ENCODE results near the gene IGSF21.

Gene IGSF21

DNA sequence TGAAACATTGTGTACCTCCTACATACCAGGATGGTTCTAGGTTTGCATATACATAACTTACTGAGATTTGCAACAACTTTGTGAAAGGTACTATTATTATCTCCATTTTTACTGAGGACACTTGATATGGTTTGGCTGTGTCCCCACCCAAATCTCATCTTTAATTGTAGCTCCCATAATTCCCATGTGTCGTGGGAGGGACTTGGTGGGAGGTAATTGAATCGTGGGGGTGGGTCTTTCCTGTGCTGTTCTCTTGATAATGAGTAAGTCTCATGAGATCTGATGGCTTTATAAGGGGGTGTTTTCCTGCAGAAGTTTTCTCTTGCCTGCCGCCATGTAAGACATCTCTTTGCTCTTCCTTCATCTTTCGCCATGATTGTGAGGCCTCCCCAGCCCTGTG, 40.1 kb downstream of the IGSF21 start:
- TF ChIP-seq, protein P1, sequence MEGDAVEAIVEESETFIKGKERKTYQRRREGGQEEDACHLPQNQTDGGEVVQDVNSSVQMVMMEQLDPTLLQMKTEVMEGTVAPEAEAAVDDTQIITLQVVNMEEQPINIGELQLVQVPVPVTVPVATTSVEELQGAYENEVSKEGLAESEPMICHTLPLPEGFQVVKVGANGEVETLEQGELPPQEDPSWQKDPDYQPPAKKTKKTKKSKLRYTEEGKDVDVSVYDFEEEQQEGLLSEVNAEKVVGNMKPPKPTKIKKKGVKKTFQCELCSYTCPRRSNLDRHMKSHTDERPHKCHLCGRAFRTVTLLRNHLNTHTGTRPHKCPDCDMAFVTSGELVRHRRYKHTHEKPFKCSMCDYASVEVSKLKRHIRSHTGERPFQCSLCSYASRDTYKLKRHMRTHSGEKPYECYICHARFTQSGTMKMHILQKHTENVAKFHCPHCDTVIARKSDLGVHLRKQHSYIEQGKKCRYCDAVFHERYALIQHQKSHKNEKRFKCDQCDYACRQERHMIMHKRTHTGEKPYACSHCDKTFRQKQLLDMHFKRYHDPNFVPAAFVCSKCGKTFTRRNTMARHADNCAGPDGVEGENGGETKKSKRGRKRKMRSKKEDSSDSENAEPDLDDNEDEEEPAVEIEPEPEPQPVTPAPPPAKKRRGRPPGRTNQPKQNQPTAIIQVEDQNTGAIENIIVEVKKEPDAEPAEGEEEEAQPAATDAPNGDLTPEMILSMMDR (IDR thresholded peaks at IDR 0.05; ENCODE audit: insufficient read depth, low read length): no peak
- TF ChIP-seq GABPA (IDR thresholded peaks at IDR 0.05; ENCODE audit: low read depth) (no peak), SPI1 (IDR thresholded peaks at IDR 0.05; ENCODE audit: borderline replicate concordance, low read depth) (no peak), POLR2AphosphoS5 (IDR thresholded peaks at IDR 0.05; ENCODE audit: low read depth) (no peak)
- TF ChIP-seq, protein P2, sequence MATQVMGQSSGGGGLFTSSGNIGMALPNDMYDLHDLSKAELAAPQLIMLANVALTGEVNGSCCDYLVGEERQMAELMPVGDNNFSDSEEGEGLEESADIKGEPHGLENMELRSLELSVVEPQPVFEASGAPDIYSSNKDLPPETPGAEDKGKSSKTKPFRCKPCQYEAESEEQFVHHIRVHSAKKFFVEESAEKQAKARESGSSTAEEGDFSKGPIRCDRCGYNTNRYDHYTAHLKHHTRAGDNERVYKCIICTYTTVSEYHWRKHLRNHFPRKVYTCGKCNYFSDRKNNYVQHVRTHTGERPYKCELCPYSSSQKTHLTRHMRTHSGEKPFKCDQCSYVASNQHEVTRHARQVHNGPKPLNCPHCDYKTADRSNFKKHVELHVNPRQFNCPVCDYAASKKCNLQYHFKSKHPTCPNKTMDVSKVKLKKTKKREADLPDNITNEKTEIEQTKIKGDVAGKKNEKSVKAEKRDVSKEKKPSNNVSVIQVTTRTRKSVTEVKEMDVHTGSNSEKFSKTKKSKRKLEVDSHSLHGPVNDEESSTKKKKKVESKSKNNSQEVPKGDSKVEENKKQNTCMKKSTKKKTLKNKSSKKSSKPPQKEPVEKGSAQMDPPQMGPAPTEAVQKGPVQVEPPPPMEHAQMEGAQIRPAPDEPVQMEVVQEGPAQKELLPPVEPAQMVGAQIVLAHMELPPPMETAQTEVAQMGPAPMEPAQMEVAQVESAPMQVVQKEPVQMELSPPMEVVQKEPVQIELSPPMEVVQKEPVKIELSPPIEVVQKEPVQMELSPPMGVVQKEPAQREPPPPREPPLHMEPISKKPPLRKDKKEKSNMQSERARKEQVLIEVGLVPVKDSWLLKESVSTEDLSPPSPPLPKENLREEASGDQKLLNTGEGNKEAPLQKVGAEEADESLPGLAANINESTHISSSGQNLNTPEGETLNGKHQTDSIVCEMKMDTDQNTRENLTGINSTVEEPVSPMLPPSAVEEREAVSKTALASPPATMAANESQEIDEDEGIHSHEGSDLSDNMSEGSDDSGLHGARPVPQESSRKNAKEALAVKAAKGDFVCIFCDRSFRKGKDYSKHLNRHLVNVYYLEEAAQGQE (IDR thresholded peaks at IDR 0.05; ENCODE audit: insufficient replicate concordance, low read depth): no peak
- Histone ChIP-seq H3K27me3 (ENCODE audit: insufficient read depth, poor library complexity, severe bottlenecking) (no peaks in the 10 kb centered on the region), H3K4me3 (replicated peaks; ENCODE audit: insufficient read depth, low read length) (no peak overlapping the region), H3K27ac (replicated peaks) (no peak overlapping the region)
- no peak for DNase-seq (ENCODE audit: low read depth in 1 of 2, low spot score in 1 of 2)

DNA sequence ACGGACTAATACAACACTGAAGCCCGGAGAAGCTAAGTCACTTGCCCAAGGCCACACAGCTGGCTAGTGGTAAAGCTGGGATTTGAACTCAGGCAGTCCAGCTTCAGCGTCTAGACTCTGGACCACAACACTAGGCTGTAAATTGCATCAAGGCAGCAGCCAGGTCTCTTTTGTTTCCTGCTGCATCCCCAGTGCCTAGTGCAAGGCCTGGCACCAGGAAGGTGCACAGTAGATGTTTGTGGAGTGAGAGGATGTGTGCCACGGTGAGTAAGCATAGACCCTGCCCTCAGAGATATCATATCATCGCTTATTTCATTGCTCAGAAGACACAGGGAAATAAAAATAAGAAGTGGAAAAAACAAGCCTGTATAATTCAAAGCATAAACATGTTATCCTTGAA, 40.9 kb downstream of the IGSF21 start:
- Histone ChIP-seq H3K4me3 (replicated peaks; ENCODE audit: insufficient read depth, low read length) (no peak overlapping the region), H3K27me3 (ENCODE audit: insufficient read depth, poor library complexity, severe bottlenecking) (no peaks in the 10 kb centered on the region), H3K27ac (replicated peaks) (no peak overlapping the region)
- DNase-seq (ENCODE audit: low read depth in 1 of 2, low spot score in 1 of 2): no peak
- TF ChIP-seq, protein P2 (IDR thresholded peaks at IDR 0.05; ENCODE audit: insufficient replicate concordance, low read depth): no peak
- TF ChIP-seq GABPA (IDR thresholded peaks at IDR 0.05; ENCODE audit: low read depth): no peak
- TF ChIP-seq SPI1 (IDR thresholded peaks at IDR 0.05; ENCODE audit: borderline replicate concordance, low read depth): no peak
- TF ChIP-seq, protein P1 (IDR thresholded peaks at IDR 0.05; ENCODE audit: insufficient read depth, low read length): no peak
- TF ChIP-seq POLR2AphosphoS5 (IDR thresholded peaks at IDR 0.05; ENCODE audit: low read depth): no peak

DNA sequence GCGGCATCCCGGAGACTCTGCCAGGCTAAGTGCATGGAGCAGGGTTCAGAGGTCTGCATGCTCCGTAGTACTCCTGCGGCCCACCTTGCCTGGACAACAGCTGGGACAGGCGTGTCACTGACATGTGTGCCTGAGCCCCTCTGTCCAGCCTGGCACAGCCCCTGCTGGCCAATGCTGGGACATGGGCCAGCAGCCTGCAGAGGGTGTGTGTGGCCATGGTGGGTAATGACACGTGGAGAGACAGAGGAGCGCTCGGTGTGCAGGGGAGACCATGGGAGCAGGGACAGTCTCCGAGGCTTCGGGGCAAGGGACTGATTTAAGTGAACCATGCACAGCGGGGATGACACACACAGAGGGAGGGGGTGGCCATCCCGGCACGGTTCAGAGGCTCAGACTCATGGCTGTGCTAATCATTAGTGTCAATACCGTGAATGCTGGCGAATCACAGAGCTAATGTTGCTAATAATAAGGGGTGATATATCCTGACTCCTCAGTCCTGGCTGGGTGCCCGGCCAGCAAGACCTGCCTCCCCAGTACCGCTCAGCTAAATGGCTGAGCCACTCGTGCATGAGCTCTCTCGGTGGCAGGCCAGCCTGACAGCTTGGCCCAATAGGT, 41.5 kb downstream of the IGSF21 start:
- Histone ChIP-seq H3K4me3 (replicated peaks; ENCODE audit: insufficient read depth, low read length) (no peak overlapping the region), H3K27ac (replicated peaks) (no peak overlapping the region), H3K27me3 (ENCODE audit: insufficient read depth, poor library complexity, severe bottlenecking) (no peaks in the 10 kb centered on the region)
- DNase-seq (ENCODE audit: low read depth in 1 of 2, low spot score in 1 of 2): no peak
- no peak for TF ChIP-seq SPI1 (IDR thresholded peaks at IDR 0.05; ENCODE audit: borderline replicate concordance, low read depth)
- TF ChIP-seq, protein P1 (IDR thresholded peaks at IDR 0.05; ENCODE audit: insufficient read depth, low read length): no peak
- no peak for TF ChIP-seq POLR2AphosphoS5 (IDR thresholded peaks at IDR 0.05; ENCODE audit: low read depth)
- TF ChIP-seq GABPA (IDR thresholded peaks at IDR 0.05; ENCODE audit: low read depth): no peak
- TF ChIP-seq, protein P2 (IDR thresholded peaks at IDR 0.05; ENCODE audit: insufficient replicate concordance, low read depth): no peak
